ENCODE results near the gene COPS6.

Gene COPS6

DNA sequence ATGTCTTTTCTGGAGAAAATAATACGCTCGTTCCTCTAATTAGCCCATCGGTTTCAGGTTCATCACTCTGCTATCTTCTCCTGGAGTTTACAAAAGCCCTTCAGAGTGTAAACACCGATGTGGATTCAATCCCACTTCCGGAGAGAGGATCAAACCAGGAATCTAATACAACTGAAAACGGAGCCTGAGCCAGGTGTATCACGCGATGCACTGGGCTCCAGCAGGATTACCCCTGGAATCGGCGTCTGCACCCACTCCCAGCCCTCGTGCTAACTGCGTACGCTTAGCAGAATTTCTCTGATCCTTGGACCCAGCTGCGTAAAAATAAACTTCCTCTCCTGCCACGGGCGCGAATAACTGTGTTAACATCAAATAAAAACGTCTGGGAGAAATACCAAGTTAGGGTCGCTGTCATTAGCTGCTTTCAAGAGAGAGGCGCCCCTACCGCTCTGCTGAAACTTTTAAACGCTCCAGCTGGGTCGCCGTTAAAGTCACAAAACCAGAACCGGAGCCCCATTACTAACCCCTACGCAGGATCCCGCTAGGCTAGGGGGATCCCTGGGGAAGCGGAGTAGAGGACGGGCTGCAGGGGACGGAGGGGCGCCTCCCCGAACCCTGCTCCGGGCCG is 7.7 kb upstream of the COPS6 start:
- no peak for DNase-seq

DNA sequence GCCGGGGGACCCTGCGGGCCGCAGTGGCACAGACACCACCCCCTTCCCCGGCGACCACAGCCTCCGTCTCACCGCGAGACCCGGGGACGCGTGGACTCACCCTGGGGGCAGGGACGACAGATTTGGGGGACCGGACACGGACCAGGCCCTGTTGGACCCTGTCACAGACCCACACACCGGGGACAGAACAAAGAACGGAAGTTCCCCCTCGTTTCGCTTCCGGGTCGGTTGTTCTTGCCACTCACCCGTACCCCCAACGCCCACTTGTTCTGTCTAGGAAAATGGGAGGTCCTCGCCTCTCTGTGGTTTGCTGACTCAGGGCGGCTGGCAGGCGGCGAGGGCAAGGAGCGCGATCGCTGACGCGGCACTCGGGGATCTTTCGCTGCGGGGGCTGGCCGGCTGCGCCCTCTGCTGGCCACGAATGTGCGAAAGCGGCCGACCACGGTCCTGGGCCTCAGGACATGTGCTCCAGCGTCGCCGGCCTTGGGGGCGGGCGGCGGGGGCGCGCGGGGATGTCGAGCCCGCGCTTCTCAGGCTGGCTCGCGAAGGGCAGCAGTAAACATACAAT is 7.2 kb upstream of the COPS6 start, which contains the start of gene ZNF3:
TSS of gene ZNF3 (minus strand) at position 189 of the 568 bp plus-strand sequence. CDS start 4,366 bp downstream, outside the sequence.
- DNase-seq, result peak; percentile 96

DNA sequence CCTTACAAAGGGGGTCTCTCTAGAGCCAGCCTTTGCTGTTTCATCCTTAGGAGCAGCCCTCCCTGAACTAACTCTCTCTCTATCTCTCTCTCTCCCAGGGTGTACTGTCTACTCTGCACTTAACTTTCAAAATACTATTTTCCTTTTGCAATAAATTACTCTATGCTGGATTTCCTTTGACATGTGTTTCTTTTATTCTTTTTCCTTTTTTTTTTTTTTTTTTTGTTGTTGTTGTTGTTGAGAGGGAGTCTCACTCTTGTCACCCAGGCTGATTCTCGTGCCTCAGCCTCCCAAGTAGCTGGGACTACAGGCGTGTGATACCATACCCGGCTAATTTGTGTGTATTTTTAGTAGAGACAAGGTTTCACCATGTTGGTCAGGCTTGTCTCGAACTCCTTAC is 5.8 kb upstream of the COPS6 start:
- no peak for DNase-seq

DNA sequence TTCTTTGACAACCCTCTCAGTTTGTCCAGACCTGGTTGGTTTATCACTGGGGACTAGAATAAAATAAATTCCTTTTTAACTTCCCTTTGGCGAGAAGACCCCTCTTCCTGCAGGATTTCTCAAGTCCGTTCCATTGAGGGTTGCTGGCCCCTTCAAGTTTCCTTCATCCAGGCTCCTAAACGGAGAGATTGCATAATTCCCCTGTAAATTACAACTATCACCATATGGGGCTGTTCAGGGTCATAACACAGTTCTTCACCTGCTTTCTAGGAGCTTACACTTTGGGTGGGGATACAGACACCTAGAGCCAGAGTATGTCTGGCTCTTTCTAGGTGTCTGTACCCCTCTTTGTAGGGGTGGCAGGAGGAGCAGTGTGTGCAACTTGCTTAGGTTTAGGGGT is 3.3 kb upstream of the COPS6 start:
- DNase-seq, result no peak

DNA sequence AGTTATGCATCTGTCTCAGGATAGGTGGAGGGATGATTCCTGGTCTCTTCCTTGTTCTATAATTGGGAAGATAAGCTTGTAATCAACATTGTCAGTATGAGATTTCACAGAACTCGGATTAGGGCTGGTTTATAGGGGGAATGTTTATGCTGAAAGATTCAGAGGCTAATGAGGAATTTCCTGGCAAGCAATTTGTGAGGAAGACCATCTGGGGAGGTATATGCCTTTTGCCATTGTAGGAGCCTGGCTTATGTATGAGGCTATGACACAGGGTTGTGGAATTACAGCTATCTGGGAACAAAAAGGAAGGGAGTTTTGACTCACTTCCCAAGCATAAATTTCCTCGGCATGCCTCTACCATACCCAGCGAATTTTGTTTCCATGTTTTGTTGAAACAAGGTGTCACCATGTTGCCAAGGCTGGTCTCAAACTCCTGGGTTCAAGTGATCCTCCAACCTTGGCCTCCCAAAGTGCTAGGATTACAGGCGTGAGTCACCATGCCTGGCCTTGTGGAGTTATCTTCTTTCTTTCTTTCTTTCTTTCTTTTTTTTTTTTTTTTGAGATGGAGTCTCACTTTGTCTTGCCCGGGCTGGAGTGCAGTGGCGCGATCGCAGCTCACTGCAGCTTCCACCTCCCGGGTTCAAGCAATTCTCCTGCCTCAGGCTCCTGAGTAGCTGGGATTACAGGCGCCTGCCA is 1.6 kb upstream of the COPS6 start:
- no peak for DNase-seq

DNA sequence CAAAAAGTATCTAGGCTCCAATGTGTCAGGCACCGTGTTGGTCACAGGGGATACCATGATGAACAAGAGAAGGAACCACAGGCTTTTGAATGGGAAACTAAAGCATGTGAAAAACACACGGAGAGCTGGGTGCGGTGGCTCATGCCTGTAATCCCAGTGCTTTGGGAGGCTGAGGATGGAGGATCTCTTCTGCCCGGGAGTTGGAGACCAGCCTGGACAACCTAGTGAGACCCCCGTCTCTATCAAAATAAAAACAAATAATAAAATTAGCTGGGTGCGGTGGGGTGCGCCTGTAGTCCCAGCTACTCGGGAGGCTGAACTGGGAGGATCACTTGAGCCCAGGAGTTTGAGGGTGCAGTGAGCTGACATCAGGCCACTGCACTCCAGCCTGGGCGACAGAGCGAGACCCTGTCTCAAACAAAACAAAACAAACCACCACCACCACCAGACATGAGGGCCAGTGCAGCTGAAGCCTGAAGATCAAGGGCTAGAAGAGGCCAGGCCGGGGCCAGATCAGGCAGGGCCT is 611 bp upstream of the COPS6 start:
- DNase-seq, result no peak

DNA sequence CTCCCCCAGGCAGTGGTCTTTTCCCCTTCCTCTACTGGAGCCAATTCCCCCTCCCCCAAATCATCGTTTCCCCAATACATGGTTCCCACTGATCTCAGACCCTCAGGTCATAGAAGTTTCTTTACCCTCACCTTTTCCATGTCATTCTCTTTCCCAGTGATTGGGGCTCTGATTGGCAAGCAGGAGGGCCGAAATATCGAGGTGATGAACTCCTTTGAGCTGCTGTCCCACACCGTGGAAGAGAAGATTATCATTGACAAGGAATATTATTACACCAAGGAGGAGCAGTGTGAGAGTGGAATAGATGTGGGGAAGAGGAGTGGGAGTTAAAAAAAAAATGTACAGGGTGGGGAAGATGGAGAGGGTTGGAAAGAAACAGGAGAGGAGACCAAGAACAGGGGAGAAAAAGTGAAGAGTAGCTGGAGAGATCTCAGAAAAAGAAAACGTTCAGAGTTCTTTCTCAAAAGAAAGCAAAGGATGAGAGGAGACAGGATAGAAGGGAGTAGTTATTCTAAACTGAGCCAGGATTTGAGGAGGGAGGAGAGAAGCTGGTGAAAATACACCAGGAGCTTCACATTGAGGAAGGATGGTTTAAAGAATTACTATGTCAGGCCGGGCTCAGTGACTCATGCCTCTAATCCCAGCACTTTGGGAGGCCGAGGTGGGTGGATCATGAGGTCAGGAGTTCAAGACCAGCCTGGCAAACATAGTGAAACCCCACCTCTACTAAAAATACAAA is 858 bp downstream of the COPS6 start:
- DNase-seq, result no peak

DNA sequence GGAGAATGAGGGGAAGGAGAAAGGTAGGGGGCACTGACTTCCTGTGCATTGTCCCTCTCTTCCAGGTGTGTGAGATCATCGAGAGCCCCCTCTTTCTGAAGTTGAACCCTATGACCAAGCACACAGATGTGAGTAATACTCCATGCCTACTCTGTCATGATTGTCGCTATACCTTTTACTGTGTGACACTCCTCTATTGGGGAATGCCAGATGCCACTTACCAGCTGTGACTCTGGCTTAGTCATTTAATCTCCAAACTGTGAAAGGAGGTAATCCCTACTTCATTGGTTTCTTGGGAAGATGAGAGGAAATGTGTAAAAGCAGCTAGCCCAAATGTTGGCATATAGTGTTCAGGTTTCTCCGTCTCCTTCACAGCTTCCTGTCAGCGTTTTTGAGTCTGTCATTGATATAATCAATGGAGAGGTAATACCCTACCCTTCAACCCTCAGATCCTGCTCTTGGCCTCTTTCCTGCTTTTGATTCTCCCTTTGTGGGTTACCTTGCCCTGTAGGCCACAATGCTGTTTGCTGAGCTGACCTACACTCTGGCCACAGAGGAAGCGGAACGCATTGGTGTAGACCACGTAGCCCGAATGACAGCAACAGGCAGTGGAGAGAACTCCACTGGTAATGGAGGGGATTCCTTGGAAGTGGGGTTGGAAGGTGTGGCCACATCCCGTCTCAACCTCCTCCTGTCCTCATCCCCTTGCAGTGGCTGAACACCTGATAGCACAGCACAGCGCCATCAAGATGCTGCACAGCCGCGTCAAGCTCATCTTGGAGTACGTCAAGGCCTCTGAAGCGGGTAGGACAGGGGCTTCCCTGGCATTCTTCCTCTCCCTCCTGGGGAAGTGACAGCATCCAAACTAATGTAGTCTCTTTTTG is 2.0 kb downstream of the COPS6 start:
- DNase-seq, result no peak

DNA sequence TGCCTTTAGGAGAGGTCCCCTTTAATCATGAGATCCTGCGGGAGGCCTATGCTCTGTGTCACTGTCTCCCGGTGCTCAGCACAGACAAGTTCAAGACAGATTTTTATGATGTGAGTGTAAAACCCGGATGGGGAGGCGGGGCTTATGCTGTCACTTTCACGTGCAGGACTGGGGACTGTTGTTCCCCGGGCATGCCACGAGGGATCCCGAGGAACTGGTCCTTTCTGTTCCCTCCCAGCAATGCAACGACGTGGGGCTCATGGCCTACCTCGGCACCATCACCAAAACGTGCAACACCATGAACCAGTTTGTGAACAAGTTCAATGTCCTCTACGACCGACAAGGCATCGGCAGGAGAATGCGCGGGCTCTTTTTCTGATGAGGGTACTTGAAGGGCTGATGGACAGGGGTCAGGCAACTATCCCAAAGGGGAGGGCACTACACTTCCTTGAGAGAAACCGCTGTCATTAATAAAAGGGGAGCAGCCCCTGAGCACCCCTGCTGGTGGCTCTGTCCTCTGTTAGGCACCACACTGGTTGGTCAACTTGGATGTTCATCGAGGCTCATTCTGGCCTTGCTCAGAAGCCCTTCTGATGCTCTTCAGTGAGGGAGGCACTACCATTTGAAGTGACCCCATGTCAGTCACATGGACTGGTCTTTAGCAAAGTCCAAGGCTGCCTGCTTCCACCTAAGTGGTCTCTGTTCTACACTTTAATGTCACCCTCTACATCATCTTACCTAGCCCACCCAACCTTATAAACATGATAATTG is 2.8 kb downstream of the COPS6 start:
- DNase-seq, result no peak

DNA sequence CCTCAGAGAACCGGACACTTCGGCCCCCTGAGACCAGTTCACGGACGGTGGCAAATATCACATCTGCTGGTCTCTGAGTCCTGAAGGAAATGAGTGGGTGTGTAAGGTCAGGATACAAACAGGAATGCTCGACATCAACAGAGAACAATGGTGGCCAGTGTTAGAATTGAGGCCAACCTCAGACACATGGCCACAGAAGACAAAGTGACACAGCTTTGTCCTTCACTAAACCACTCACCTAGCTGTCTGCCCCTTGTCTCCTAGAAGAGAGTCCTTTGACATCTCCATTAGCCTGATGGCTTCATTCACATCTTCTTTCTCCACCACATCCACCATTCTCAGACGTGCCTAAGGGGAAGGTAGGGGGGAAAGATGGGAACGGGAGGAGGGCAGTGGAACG is 4.3 kb downstream of the COPS6 start:
- no peak for DNase-seq

DNA sequence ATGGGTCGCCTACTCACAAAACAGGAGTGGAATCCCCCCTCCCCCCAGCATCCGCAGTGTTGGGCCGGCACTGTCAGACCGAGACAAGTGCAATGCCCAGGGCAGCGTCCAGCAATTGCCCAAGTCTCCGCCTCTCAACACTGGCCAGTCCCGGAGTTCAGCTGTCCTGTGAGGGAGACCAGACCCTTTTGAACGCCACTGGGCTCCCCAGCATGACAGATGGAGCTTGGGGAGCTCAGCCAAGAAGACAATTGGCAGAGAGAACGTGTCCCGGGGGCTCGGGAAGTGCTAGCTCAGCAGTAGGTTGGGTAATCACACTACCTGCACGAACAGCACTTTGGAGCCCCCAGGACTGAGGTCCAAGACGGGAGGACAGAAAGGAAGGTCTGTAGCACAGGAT is 4.7 kb downstream of the COPS6 start:
- no peak for DNase-seq

DNA sequence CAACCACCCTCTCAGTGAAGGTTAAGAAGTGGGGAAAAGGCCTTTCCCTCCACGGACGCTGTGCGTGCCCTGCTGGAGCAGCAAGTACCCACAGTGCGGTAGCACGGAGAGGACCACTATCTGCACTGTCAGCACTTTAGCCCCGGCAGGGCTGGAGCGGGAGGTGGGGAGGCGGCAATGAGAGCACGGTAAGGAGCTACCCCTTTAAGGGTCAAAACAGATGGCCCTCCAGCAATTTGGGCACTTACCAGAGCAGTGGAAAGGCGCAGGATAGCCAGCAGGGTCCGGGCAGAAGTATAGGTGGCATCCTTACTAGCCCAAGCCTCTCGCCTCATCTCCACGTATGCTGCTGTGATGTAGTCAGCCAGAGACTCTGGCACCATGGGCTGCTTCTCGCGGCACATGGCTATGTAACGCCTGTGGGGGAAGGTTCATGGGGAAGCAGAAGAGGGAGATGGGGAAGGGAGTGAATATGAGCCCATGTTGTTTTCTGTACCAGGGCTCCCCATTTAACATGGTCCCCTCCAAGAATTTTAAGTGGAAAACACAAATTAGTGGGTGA is 5.2 kb downstream of the COPS6 start:
- no peak for DNase-seq

DNA sequence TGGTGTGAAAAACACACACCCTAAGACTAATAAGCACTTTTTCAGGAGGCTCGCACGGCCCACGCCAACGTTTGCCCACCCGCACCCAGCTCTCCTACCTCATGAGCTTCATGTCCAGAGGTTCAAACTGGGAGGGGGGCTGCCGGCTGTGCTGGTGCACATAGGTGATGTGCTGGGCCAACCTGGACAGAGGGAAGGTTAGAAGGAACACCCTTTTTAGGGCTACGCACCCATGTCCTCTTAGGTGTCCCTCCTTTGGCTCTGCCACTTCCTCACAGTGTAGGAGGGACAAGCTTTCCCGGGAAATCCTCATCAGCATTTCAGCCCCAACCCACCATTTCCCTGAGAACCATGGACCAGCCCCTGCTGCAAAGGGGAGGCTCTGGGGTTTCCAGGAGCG is 6.5 kb downstream of the COPS6 start:
- no peak for DNase-seq

DNA sequence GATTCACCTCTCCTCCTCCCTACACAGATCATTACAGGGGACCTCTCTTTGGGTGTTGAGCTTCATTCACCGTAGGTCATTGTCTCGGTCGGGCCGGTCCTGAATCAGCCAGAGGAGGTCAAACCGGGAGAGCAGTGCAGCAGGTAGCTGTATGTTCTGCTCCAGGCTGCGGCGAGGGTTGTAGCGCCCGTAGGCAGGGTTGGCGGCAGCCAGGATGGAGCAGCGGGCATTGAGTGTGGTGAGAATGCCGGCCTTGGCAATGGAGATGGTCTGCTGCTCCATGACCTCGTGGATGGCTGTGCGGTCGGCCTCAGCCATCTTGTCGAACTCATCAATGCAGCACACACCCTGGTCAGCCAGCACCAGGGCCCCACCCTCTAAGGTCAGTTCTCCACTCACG is 6.9 kb downstream of the COPS6 start:
- DNase-seq, result no peak

DNA sequence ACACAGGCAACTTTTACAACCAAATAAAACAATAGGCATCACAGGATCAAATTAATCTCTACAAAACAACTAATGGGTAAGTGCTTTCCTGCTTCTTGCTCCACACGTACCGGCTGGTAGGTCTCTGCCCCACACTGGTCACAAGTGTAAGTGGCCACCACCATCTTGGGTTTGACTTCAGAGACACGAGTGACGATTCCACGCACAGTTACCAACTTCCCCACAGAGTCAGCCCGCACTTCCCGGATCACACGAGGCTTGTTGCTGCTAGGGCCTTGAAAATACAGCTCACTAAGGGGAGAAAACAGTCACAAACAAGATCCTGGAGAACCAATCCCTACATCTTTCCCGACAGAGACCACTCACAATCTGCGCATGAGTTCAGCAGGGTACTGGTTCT is 10.1 kb downstream of the COPS6 start:
- DNase-seq, result no peak

DNA sequence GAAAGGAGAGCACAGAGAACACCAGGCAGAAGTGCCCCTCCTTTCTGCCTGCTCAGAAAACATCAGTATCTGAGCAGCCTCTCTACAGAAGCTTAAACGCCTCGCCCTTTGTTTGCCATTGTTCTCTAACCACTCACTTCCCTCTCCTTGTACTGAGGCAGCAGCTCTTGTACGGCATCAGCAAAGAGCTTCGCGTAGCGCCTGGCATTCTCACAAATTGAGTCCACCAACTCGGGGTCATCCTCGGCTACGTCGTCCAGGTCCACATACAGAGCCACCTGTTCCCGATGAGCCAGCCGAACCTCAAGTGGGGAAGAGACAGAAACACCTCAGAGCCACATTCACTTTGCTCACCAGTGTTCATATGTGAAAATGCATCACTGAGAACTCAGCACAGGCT is 10.7 kb downstream of the COPS6 start:
- DNase-seq, result no peak

DNA sequence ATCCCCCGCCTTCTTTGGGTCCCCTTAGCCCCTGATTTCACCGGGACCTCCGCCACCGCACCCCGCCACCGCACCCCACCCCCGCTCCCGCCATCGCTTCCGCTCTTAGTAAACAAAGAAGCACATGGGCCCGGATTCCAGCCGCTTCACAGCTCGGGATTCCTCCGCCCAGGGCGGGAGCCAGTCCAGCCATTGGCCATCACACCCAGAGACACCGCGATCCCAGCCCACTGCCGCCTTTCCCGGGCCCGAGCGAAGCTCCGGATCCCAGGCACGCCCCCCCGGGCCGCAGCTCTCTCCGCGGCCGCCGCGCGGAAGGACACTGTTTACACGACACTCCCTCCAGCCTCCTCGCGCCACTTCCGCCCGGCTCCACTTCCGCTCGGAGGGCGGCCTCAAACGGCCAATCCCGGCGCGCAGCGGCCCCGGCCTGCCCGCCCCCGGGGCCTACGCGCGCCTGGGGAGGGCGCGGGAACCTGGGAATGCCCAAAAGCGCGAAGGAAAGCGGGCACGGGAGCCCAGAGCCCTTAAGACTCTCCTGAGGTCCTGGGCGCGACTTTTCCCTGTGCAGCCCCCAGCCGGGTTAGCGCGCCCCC is 11.7 kb downstream of the COPS6 start:
- peak; percentile 87 for DNase-seq

DNA sequence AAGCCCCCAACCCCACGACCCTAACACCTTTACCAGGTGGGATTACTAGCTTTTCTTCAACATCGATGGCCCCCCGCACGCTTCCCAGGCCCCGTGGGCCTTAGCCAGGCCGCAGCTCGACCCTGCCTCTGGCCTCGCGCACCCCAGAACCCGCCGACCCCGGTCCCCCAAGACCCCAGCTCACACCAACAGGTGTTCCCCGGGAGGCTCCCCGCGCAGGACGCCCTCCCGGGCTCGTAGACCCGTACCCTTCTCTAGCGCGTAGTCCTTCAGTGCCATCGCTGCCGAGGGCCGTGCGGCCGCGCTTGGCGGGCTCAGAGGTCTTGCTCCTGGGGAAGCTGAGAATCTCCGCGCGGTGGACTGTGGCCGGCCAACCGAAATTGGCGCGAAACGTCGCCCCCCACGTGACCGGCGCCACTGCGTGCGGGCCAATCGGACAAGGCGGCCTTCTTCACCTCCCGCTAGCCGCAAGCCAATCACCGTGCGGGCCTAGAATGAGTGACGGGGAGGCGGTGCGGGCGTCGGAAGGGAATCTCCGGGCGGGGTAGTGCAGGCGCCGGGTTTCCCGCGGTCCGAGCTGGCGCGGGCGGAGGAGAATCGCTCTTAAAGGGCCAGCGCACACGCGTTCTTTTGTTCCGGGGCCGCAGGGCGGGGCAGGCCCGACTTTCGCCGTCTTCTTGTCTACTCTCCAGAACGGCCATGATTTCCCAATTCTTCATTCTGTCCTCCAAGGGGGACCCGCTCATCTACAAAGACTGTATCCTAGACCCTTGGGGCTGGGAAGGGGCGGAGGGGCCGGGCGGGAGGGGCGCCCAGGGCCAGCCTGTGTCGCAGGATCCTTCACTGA is 12.5 kb downstream of the COPS6 start, which contains the start of the genes AP4M1 and MCM7:
TSS of gene AP4M1 (plus strand) at position 628 of the 847 bp plus-strand sequence. CDS start at position 700, 72 bp downstream.
TSS of gene MCM7 (minus strand) at position 382 of the 847 bp plus-strand sequence. CDS start at position 279, 103 bp downstream.
- DNase-seq, result peak; percentile 95

All from CD4-positive, alpha-beta T cell treated with Interleukin-6 for 4 hours (primary cell).